NCI-H1417 treated with DMSO at 0.1 percent for 48 hours (cell line): ENCODE data around the gene PITPNC1.
"Not testable (repeated sequence)": the region's sequence is repeated elsewhere in the genome, so short reads cannot be mapped to it uniquely, and the experiment has no call there.

ENCODE experiments used
- DNase-seq: peaks from one replicate; lab custom pipeline; 2025; lab: John Stamatoyannopoulos, UW

PITPNC1 gene

DNA sequence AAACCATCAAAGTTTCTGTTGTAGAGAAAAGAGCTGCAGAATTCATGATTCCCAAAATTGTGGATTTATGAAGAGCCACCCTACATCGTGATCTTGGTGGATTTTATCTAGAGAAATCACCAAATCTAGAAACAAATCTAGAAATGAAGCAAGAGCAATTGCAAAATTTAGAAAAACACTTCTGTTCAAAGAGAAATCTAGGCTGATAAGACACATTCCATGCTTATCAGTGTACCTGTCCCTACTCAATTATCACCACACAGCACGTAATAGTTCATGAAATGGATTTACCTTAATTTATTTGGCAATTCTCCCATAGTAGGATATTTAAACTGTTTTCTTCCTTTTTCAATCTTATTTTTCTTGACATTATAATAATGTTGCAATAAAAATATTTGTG, 246.7 kb downstream of the PITPNC1 start:
- no peak for DNase-seq

- no peak for DNase-seq
Measured at GRCh38 chr17:67624886-67625656, 248.0 kb downstream of the PITPNC1 start.

DNA sequence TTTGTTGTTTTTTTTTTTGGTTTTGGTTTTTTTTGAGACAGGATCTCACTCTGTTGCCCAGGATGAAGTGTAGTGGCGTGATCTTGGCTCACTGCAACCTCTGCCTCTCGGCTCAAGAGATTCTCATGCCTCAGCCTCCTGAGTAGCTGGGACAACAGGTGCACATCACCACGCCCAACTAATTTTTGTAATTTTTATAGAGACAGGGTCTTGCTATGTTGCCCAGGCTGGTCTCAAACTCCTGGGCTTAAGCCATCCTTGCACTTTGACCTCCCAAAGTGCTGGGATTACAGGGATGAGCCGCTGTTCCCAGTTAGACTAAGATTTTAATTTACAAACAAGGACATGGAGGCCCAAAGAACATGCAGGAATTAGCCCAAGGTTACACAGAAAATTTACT, 248.9 kb downstream of the PITPNC1 start:
- DNase-seq, result no peak

DNA sequence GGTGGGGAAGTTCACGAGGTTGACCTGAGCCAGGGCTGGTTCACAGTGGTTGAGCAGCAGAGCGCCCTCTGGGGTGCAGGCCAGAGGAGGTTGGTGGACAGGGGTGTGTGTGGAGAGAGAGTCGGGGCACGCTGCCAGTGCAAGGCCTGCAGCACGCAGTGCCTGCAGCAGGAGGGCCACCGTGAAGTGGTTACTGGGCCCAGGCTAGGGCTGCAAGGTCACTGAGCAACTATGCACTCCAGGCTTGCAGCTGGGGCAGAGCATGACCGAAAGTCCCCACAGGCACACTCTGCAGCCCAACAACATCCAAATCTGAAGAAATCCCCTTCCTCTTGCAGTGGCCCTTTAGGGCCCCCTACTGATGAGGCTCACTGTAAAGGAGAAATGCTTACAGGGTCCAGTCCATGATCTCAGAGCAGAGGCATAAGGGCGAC, 251.5 kb downstream of the PITPNC1 start:
- DNase-seq, result no peak

DNA sequence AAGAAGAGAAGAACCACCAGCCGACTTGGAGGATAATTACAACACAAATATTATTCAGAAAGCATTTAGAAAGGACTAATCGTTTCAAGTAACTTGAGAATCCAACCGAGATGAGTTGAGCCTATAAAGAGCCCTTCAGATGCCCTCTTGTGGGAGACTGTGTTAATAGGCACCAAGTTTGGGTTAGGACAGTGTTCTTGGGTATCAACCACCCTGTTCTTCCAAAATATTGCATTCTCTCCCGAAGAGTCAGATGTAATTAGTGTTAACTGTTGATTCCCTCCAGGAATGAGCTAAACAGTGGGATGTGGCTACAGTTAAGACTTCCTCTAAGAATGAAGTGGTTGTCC, 252.9 kb downstream of the PITPNC1 start:
- DNase-seq, result no peak

DNA sequence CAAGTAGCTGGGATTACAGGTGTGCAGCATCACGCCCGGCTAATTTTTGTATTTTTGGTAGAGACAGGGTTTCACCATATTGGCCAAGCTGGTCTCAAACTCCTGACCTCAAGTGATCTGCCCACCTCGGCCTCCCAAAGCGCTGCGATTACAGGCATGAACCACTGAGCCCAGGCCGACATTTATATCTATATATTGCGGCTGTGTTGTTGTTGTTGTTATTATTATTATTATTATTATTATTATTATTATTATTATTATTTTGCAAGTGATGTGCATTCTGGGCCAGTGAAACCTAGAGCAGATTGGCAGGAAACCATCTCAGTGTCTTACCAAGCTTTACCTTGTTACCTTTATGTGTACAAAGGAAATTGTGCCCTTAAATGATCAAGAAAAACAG, 253.8 kb downstream of the PITPNC1 start:
- not testable (repeated sequence) for DNase-seq

DNA sequence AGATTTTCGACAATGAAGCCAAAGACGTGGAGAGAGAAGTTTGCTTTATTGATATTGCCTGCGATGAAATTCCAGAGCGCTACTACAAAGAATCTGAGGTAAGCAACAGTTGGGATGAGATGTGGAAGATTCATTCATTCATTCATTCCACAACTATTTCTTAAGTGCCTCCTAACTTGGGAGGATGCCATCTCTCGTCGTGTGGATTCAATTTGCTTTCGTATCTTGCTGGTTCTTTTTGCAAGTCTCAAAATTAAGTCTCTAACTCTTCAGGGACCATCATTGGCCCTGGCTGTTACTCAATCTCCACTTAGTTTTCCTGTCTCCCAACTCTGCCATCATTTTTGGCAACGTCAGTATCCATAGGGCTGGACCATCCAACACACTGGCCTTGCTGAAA, 255.1 kb downstream of the PITPNC1 start:
- DNase-seq, result no peak

DNA sequence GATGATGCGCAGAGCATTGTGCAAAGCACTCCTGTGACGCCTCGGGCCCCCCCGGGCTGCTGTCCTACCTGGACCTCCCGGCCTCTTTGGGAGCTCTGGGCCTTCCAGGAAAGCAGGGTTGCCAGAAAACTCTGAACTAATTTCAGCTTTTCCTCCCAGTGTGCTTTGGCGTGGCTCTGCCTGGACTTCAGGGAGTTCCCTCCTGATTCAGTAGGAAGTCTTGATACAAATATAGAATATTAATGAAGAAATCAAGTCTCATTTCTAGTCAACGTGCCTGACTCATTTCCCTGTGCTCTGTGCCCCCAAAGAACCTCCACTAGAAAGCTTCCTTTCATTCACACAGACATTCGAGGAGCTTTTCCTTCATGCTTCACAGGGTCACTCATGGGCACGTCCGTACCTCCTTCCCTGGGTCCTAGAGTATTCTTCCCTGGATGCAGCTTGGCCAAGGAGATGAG, 256.7 kb downstream of the PITPNC1 start:
- DNase-seq, result no peak

- DNase-seq, result no peak
Measured at GRCh38 chr17:67635681-67636080, 258.6 kb downstream of the PITPNC1 start.

DNA sequence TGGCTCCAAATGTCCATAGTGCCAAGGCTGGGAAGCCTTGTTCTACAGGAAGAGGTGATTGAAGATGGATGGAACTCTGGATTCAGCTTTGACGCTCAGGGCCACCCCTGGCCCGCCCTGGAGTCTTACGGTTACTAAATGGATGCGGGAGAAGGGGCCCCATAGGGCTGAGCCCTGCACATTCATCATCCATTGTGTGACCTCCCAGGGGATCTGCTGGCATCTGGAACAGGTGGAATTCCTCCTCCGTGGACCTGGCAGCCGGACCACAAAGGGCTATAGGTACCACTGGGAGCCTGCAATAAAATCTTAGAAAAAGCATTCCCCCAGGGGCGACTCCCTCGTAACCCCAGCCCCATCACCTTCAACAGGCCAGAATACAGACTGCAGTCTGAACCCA, 259.2 kb downstream of the PITPNC1 start:
- DNase-seq, result no peak

GRCh38 chr17:67636834-67637520, 259.9 kb downstream of the PITPNC1 start:
- no peak for DNase-seq

GRCh38 chr17:67637901-67638641, 261.0 kb downstream of the PITPNC1 start:
- DNase-seq, result no peak

- DNase-seq, result no peak
Measured at GRCh38 chr17:67638871-67639270, 261.8 kb downstream of the PITPNC1 start.

GRCh38 chr17:67639555-67639954, 262.5 kb downstream of the PITPNC1 start:
- no peak for DNase-seq

GRCh38 chr17:67639979-67640378, 262.9 kb downstream of the PITPNC1 start:
- DNase-seq, result no peak

DNA sequence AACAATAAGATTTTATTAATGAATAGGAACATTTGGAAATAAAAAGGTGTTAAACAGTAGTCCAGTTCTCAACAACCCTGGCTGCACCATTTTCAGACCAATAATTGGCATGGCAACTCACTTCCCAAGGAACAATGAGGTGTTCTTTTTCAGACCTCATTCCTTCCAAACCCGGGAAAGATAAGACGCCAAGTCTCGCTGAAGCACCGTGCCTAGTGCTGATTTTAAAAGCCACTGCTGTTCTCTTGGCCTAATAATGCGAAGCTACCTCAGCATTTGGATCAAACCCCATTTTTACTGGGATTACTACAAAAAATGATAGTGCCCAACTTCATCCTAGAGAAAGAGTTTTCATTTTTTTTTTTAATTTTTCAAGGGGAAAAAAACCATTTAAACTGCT, 265.4 kb downstream of the PITPNC1 start:
- DNase-seq, result no peak

GRCh38 chr17:67644061-67644460, 267.0 kb downstream of the PITPNC1 start:
- DNase-seq, result no peak

- DNase-seq, result not testable (repeated sequence)
Measured at GRCh38 chr17:67645195-67645594, 268.1 kb downstream of the PITPNC1 start.

GRCh38 chr17:67646472-67646871, 269.4 kb downstream of the PITPNC1 start:
- DNase-seq, result no peak

DNA sequence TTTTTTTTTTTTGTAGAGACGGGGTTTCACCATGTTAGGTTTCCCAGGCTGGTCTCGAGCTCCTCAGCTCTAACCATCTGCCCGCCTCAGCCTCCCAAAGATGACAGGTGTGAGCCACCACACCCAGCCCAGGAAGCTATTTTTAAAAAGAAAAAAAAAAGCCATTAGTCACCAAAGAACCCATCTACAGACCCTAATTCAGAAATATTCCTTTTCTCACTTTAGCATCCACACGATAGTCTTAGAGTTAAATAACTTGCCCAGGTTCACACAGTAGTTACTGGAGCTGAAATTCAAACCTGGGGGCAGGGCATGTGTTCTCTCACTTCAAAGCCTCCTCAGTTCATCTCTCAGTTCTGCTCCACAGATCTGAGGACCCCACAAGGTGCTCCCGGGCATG, 270.4 kb downstream of the PITPNC1 start:
- no peak for DNase-seq

DNA sequence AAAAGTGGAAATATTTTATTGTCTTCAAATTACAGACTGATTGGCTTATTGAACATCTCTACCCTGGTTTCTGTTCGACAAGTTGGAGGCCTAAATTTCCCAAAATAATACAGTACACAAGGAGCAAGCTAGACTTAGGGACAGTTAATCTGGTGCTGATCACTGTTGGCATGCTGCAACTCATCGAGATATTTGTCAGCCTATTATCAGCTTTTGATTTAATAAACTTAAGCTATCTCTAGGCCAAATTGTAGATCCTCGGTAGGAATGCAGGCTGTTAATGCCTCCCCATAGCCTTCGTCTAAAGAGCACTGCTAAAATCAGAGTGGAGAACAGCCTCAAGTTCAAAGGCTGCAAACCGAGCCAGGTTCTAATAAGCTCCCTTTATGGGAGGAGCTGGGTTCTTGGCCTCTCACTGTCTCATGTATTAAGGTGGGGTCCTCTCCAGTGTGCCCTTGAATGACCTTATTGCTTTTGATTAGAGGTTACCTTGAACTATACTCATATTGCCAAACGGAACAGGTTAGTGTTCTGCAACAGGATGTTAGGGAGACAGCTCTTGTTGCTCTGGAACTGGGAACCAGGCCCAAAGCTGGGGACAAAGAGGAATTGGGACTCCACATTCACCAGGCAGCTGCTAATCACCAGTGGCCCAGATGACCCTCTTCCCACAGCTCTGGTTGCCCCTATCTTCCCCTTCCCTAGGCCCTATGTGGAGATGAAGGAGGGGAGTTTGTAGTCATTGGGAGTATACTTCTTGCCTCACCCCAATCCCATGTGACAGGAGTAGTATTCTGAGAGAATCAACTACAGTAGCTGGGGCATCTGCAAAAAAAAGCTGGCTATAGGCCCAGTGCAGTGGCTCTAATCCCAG, 271.2 kb downstream of the PITPNC1 start:
- DNase-seq, result no peak

DNA sequence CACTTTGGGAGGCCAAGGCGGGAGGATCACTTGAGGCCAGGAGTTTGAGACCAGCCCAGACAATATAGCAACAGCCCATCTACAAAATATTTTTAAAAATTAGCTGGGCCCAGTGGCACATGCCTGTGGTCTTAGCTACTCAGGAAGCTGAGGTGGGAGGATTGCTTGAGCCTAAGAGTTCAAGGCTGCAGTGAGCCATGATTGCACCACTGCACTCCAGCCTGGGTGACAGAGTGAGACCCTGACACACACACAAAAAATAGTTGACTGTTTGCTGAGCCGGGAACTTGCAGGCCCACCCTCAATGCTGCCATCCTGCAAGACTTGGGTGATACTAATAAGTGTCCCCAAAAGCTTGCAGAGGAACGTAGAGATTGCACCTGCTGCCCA, 271.8 kb downstream of the PITPNC1 start:
- not testable (repeated sequence) for DNase-seq
